GM18868 (cell line): ENCODE results near the gene PEAK1.
"Not testable (repeated sequence)": the region's sequence is repeated elsewhere in the genome, so short reads cannot be mapped to it uniquely, and the experiment has no call there.

Experiments used
- ATAC-seq: cut with Tn5 transposase; IDR thresholded peaks from one replicate; pipeline ENCODE4 v1.9.1; 2021; ENCODE audit warnings: mild to moderate bottlenecking, moderate library complexity; ENCODE audit not compliant: unreplicated experiment

The PEAK1 gene

GRCh38 chr15:77406173-77406759, 13.6 kb downstream of the PEAK1 start:
- ATAC-seq = not testable (repeated sequence)

GRCh38 chr15:77402740-77403379, 17.0 kb downstream of the PEAK1 start:
- no peak for ATAC-seq

GRCh38 chr15:77400258-77400657, 19.6 kb downstream of the PEAK1 start:
- ATAC-seq = no peak

- ATAC-seq = no peak
Observed at GRCh38 chr15:77398927-77399326, 21.0 kb downstream of the PEAK1 start.

- no peak for ATAC-seq
Observed at GRCh38 chr15:77396692-77397091, 23.2 kb downstream of the PEAK1 start.

GRCh38 chr15:77395013-77395774, 24.7 kb downstream of the PEAK1 start:
- ATAC-seq = no peak

GRCh38 chr15:77393471-77393840, 26.4 kb downstream of the PEAK1 start:
- no peak for ATAC-seq

- no peak for ATAC-seq
Observed at GRCh38 chr15:77392762-77393470, 27.0 kb downstream of the PEAK1 start.

- no peak for ATAC-seq
Observed at GRCh38 chr15:77391372-77391951, 28.4 kb downstream of the PEAK1 start.

- no peak for ATAC-seq
Observed at GRCh38 chr15:77387365-77388105, 32.4 kb downstream of the PEAK1 start.

GRCh38 chr15:77386626-77387025, 33.3 kb downstream of the PEAK1 start:
- ATAC-seq = no peak

- ATAC-seq = no peak
Observed at GRCh38 chr15:77384589-77385359, 35.1 kb downstream of the PEAK1 start.

- no peak for ATAC-seq
Observed at GRCh38 chr15:77384086-77384485, 35.8 kb downstream of the PEAK1 start.

GRCh38 chr15:77380033-77380432, 39.9 kb downstream of the PEAK1 start:
- no peak for ATAC-seq

- ATAC-seq = no peak
Observed at GRCh38 chr15:77376770-77377169, 43.1 kb downstream of the PEAK1 start.

GRCh38 chr15:77375133-77375532, 44.8 kb downstream of the PEAK1 start:
- ATAC-seq = no peak

GRCh38 chr15:77373441-77373840, 46.5 kb downstream of the PEAK1 start:
- ATAC-seq = no peak

GRCh38 chr15:77371850-77372563, 47.9 kb downstream of the PEAK1 start:
- no peak for ATAC-seq

- ATAC-seq = no peak
Observed at GRCh38 chr15:77370580-77370979, 49.3 kb downstream of the PEAK1 start.
